ENCODE results near the gene MYO15A. TPM values are rescaled to one million over a fixed set of nuclear protein-coding genes. Genes with fewer than 3 reads are reported as not detected.

Gene MYO15A
- total RNA-seq, 1 experiment from 2014 or later = not detected

GRCh38 chr17:18183334-18184142 lies 75.0 kb downstream of the MYO15A start, which contains the start of gene ALKBH5:
Gene ALKBH5, plus strand, starts transcription at chr17:18183828. Its CDS starts 416 bp downstream, at chr17:18184244.
- peak; percentile 99 for DNase-seq (ENCODE audit: low read depth)

GRCh38 chr17:18184143-18185031 lies 75.8 kb downstream of the MYO15A start:
- peak; percentile 20 for DNase-seq (ENCODE audit: low read depth)

- DNase-seq (ENCODE audit: low read depth) = no peak
These were observed 76.8 kb downstream of the MYO15A start for GRCh38 chr17:18185391-18185790.

- DNase-seq (ENCODE audit: low read depth) = no peak
These were observed 77.5 kb downstream of the MYO15A start for GRCh38 chr17:18185832-18186626.

- no peak for DNase-seq (ENCODE audit: low read depth)
These were observed 78.0 kb downstream of the MYO15A start for GRCh38 chr17:18186627-18186982.

GRCh38 chr17:18187226-18187625 lies 78.7 kb downstream of the MYO15A start:
- DNase-seq (ENCODE audit: low read depth) = peak; percentile 18

GRCh38 chr17:18187821-18188761 lies 79.5 kb downstream of the MYO15A start:
- peak; percentile 59 for DNase-seq (ENCODE audit: low read depth)

- no peak for DNase-seq (ENCODE audit: low read depth)
These were observed 82.2 kb downstream of the MYO15A start for GRCh38 chr17:18190628-18191235.

- no peak for DNase-seq (ENCODE audit: low read depth)
These were observed 82.7 kb downstream of the MYO15A start for GRCh38 chr17:18191236-18191667.

- no peak for DNase-seq (ENCODE audit: low read depth)
These were observed 83.4 kb downstream of the MYO15A start for GRCh38 chr17:18191967-18192366.

GRCh38 chr17:18194394-18194793 lies 85.8 kb downstream of the MYO15A start:
- no peak for DNase-seq (ENCODE audit: low read depth)

- no peak for DNase-seq (ENCODE audit: low read depth)
These were observed 86.2 kb downstream of the MYO15A start for GRCh38 chr17:18194804-18195203.

GRCh38 chr17:18195246-18195645 lies 86.7 kb downstream of the MYO15A start:
- no peak for DNase-seq (ENCODE audit: low read depth)

GRCh38 chr17:18197535-18198194 lies 89.1 kb downstream of the MYO15A start:
- DNase-seq (ENCODE audit: low read depth) = no peak

- no peak for DNase-seq (ENCODE audit: low read depth)
These were observed 90.0 kb downstream of the MYO15A start for GRCh38 chr17:18198530-18198929.

GRCh38 chr17:18201108-18201507 lies 92.6 kb downstream of the MYO15A start:
- DNase-seq (ENCODE audit: low read depth) = no peak

GRCh38 chr17:18203308-18203707 lies 94.8 kb downstream of the MYO15A start:
- no peak for DNase-seq (ENCODE audit: low read depth)

- DNase-seq (ENCODE audit: low read depth) = no peak
These were observed 97.3 kb downstream of the MYO15A start for GRCh38 chr17:18205861-18206260.

GRCh38 chr17:18206962-18207361 lies 98.4 kb downstream of the MYO15A start:
- DNase-seq (ENCODE audit: low read depth) = no peak
